Measurements from ENCODE around the gene TBC1D5. TPM values are rescaled to one million over a fixed set of nuclear protein-coding genes. Genes with fewer than 3 reads are reported as not detected.

Gene TBC1D5
- total and polyA plus RNA-seq, 4 donors = 34.6 to 135 (median 69.1) TPM

DNA sequence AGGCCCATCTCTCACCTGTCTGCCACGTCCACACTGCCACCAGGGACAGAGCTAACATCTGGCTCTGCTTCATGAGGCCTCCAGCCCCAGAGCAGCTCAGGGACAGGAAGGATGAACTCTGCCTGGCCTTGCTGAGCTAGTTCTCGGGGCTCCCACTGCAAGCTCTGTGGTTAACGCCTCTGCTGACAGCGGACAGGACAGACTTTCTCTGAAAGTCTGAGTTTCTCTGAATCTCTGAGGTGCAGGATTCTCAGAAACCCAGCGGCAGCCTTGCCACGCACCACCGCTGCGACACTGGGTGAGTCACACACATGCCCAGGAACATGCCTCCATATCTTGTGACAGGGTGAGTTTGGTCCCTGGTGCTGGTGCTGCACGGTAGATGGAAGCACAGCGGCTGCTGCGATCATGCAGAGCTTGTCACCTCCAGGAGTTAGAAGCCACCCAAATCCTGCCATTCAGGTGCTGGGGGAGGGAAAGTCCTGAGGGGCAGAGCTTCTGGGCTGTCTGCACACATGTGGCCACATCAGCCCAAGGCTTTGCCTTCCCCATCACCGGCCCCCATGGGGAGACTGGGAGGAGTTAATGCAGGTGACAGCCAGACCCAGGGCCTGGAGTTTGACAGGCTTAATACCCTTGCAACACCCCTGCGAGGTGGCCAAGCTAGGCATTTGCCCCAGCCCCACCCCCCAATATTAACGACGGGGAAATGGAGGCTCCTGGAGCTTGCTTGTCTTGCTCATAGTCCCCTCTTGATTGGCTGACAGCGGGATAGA lies 590.6 kb downstream of the TBC1D5 start:
- 90% methylated on average over 14 of the region's 16 CpGs for WGBS (ENCODE audit: insufficient coverage)
- H3K4me3 ChIP-seq (ENCODE audit: low read depth, low read length) = no peak overlapping the region

DNA sequence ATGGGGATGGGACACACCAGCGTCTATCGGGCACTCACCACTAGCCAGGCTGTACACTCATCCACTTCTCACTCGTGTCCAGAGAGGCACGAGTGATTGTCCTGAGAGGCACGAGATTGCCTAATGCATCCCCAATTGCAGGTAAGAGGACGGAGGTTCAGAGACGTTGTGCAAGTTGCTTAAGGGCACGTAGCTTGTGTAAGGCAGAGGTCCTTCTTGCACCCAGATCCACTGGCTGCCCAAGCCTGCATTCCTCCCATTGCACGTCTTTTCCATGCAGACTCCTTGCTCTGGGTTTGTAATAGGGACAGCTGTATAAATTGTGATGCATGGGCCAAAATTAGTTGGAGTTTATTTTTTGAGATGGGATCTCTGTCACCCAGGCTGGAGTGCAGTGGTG lies 593.4 kb downstream of the TBC1D5 start:
- Histone ChIP-seq H3K27ac (ENCODE audit: low read depth, low read length) (no peak overlapping the region), H3K27me3 (ENCODE audit: control insufficient read depth, insufficient read depth, low read length) (no peaks in the 10 kb centered on the region), H3K9me3 (ENCODE audit: control insufficient read depth, insufficient read depth, low read length) (no peaks in the 10 kb centered on the region), H3K36me3 (ENCODE audit: control insufficient read depth, insufficient read depth, low read length) (peaks cover 9% of the 10 kb centered on the region), H3K4me1 (ENCODE audit: control insufficient read depth, insufficient read depth, low read length) (no peaks in the 10 kb centered on the region), H3K4me3 (ENCODE audit: low read depth, low read length) (no peak overlapping the region)
- no peak for DNase-seq (ENCODE audit: low read depth in 4 of 6, low spot score in 6 of 6)
- 96% methylated on average over 7 of the region's 9 CpGs for WGBS (ENCODE audit: insufficient coverage)

More for the DNA sequence above, 590.6 kb downstream of the TBC1D5 start:
- Histone ChIP-seq H3K27me3 (ENCODE audit: control insufficient read depth, insufficient read depth, low read length) (no peaks in the 10 kb centered on the region), H3K27ac (ENCODE audit: low read depth, low read length) (no peak overlapping the region), H3K36me3 (ENCODE audit: control insufficient read depth, insufficient read depth, low read length) (peaks cover 35% of the 10 kb centered on the region), H3K4me1 (ENCODE audit: control insufficient read depth, insufficient read depth, low read length) (no peaks in the 10 kb centered on the region), H3K9me3 (ENCODE audit: control insufficient read depth, insufficient read depth, low read length) (no peaks in the 10 kb centered on the region)
- DNase-seq (ENCODE audit: low read depth in 4 of 6, low spot score in 6 of 6) = no peak

GRCh38 chr3:17144665-17144993 lies 597.8 kb downstream of the TBC1D5 start:
- 96% methylated on average over 6 of the region's 7 CpGs for WGBS (ENCODE audit: insufficient coverage)

DNA sequence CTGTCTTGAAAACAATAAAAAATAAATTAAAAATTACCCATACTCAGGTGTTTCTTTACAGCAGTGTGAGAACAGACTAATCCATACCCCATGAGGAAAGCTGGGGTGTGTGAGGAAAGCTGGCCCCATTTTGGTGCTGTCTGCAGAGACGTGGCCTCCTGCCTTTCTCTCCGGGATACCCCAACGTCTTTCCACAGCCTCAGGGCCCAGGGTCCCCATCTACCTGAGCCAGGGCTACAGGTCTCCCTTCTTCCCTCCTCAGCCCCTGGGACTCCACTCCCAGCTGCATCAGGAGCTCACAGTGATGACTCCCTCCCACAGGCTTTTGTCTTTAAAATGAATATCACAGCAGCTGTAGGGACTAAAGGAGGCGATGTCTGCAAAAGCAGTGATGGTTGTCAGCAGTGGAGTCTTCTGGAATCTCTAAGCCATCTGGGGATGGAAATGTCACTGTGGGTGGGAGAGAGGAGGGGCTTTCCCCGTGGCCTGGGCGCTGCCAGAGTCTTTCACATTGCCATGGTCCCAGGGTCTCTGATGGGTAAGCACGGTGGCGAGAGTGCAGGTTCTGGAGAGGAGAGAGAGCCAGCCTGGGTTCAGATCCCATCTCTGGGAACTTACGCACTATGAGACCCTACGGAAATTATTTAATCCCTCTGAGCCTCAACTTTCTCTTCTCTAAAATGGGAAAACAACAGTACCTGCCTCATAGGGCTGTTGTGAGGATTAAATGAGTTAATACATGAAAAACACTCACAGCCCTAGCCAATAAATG lies 598.4 kb downstream of the TBC1D5 start:
- no peaks in the 10 kb centered on the region for H3K27me3 ChIP-seq (ENCODE audit: control insufficient read depth, insufficient read depth, low read length)
- H3K27ac ChIP-seq (ENCODE audit: low read depth, low read length) = no peak overlapping the region
- H3K9me3 ChIP-seq (ENCODE audit: control insufficient read depth, insufficient read depth, low read length) = no peaks in the 10 kb centered on the region
- H3K4me1 ChIP-seq (ENCODE audit: control insufficient read depth, insufficient read depth, low read length) = no peaks in the 10 kb centered on the region
- no peak overlapping the region for H3K4me3 ChIP-seq (ENCODE audit: low read depth, low read length)
- DNase-seq (ENCODE audit: low read depth in 4 of 6, low spot score in 6 of 6) = no peak
- 79% methylated on average over 7 of the region's 10 CpGs for WGBS (ENCODE audit: insufficient coverage)
- no peaks in the 10 kb centered on the region for H3K36me3 ChIP-seq (ENCODE audit: control insufficient read depth, insufficient read depth, low read length)

More at GRCh38 chr3:17144665-17144993, 597.8 kb downstream of the TBC1D5 start:
- Histone ChIP-seq H3K27ac (ENCODE audit: low read depth, low read length) (no peak overlapping the region), H3K4me1 (ENCODE audit: control insufficient read depth, insufficient read depth, low read length) (no peaks in the 10 kb centered on the region), H3K4me3 (ENCODE audit: low read depth, low read length) (no peak overlapping the region), H3K9me3 (ENCODE audit: control insufficient read depth, insufficient read depth, low read length) (no peaks in the 10 kb centered on the region), H3K36me3 (ENCODE audit: control insufficient read depth, insufficient read depth, low read length) (no peaks in the 10 kb centered on the region), H3K27me3 (ENCODE audit: control insufficient read depth, insufficient read depth, low read length) (no peaks in the 10 kb centered on the region)
- no peak for DNase-seq (ENCODE audit: low read depth in 4 of 6, low spot score in 6 of 6)

DNA sequence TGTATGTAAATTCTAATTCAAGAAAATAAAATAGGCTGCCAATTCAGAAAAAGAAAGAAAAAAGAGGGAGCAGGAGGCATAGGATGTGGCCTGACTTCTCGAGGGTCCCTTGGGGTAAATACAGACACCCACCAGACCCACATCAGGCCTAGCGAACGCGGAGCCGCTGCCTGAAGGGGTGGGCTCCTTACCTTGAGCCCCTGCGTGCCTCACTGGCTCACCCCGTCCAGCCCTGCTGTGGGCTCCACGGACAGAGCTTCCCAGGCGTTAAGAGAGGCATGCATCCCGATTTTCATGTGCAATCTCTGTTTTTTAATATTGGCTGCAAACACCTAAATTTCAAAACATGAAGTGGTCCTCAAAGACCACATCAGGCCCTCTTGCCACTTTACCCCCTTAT lies 599.9 kb downstream of the TBC1D5 start:
- H3K27ac ChIP-seq (ENCODE audit: low read depth, low read length) = no peak overlapping the region
- no peaks in the 10 kb centered on the region for H3K4me1 ChIP-seq (ENCODE audit: control insufficient read depth, insufficient read depth, low read length)
- H3K9me3 ChIP-seq (ENCODE audit: control insufficient read depth, insufficient read depth, low read length) = no peaks in the 10 kb centered on the region
- DNase-seq (ENCODE audit: low read depth in 4 of 6, low spot score in 6 of 6) = no peak
- no peak overlapping the region for H3K4me3 ChIP-seq (ENCODE audit: low read depth, low read length)
- H3K36me3 ChIP-seq (ENCODE audit: control insufficient read depth, insufficient read depth, low read length) = no peaks in the 10 kb centered on the region
- no peaks in the 10 kb centered on the region for H3K27me3 ChIP-seq (ENCODE audit: control insufficient read depth, insufficient read depth, low read length)
- 91% methylated on average over 10 of the region's 10 CpGs for WGBS (ENCODE audit: insufficient coverage)

DNA sequence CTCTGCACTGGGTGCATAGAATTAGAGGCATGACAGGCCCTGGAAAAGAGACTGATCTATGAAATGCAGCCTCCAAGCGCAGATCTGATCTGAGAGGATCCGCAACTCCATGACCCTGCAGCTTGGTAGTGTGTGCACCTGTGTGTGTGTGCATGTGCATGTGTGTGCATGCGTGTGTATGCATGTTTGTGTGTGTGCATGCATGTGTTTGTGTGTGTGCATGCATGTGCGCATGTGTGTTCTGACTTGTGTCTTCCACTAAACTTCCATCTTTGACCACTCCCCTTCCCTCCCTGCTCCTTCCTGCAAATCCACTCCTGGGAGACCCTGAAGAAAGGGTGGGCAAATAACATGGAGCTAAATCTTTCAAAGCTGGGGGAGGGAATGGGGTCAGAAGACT lies 600.7 kb downstream of the TBC1D5 start:
- no peak overlapping the region for H3K4me3 ChIP-seq (ENCODE audit: low read depth, low read length)
- no peak for DNase-seq (ENCODE audit: low read depth in 4 of 6, low spot score in 6 of 6)
- no peaks in the 10 kb centered on the region for H3K9me3 ChIP-seq (ENCODE audit: control insufficient read depth, insufficient read depth, low read length)
- H3K4me1 ChIP-seq (ENCODE audit: control insufficient read depth, insufficient read depth, low read length) = no peaks in the 10 kb centered on the region
- H3K27me3 ChIP-seq (ENCODE audit: control insufficient read depth, insufficient read depth, low read length) = no peaks in the 10 kb centered on the region
- WGBS (ENCODE audit: insufficient coverage) = 100% methylated on average over 2 of the region's 4 CpGs
- H3K36me3 ChIP-seq (ENCODE audit: control insufficient read depth, insufficient read depth, low read length) = no peaks in the 10 kb centered on the region
- no peak overlapping the region for H3K27ac ChIP-seq (ENCODE audit: low read depth, low read length)

GRCh38 chr3:17140670-17141505 lies 601.5 kb downstream of the TBC1D5 start:
- no peak for DNase-seq (ENCODE audit: low read depth in 4 of 6, low spot score in 6 of 6)
- no peak overlapping the region for H3K27ac ChIP-seq (ENCODE audit: low read depth, low read length)
- no peaks in the 10 kb centered on the region for H3K36me3 ChIP-seq (ENCODE audit: control insufficient read depth, insufficient read depth, low read length)
- peaks cover 5% of the 10 kb centered on the region for H3K4me1 ChIP-seq (ENCODE audit: control insufficient read depth, insufficient read depth, low read length)
- no peaks in the 10 kb centered on the region for H3K9me3 ChIP-seq (ENCODE audit: control insufficient read depth, insufficient read depth, low read length)
- H3K4me3 ChIP-seq (ENCODE audit: low read depth, low read length) = no peak overlapping the region
- WGBS (ENCODE audit: insufficient coverage) = 78% methylated on average over 7 of the region's 13 CpGs
- H3K27me3 ChIP-seq (ENCODE audit: control insufficient read depth, insufficient read depth, low read length) = no peaks in the 10 kb centered on the region

DNA sequence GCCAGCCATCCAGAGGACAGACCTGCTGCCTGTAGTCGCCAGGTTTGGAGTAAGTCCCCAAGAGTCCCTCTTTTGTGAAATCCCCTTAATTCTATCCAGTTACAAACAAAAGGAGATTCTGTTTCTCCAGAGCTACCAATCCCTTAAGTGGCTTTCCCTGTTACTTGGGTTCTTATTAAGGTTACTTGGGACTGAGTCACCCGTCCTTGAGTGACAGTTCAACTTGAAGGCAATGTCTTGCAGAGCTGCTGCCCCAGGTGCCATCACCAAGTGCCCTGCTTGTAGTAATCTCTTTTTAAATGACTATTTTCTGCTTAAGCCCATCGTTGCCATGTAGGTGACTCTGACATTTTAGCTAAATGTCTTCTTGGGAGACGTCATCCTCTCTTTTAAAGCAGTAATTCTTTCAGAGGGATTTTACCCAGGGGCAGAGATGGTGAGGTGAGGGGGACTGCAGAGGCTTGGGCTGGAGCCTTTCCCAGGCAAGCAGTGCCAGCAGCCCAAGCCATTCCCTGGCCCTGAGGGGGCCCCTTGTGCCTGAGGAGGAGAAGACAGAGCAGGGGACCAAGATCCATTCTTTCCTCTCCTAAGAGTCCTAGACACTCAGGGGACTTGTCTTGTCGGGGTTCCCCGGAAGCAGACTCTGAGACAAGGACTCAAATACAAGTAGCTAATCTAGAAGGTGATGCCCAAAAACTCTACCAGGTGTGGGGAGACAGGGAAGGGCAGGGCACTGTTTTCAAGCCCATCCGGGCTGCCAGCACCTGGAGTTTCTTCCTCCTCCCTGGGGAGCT lies 604.0 kb downstream of the TBC1D5 start:
- no peaks in the 10 kb centered on the region for H3K36me3 ChIP-seq (ENCODE audit: control insufficient read depth, insufficient read depth, low read length)

GRCh38 chr3:17137321-17137826 lies 605.1 kb downstream of the TBC1D5 start:
- WGBS (ENCODE audit: insufficient coverage) = 98% methylated on average over 5 of the region's 5 CpGs
- Histone ChIP-seq H3K9me3 (ENCODE audit: control insufficient read depth, insufficient read depth, low read length) (no peaks in the 10 kb centered on the region), H3K27me3 (ENCODE audit: control insufficient read depth, insufficient read depth, low read length) (no peaks in the 10 kb centered on the region), H3K36me3 (ENCODE audit: control insufficient read depth, insufficient read depth, low read length) (no peaks in the 10 kb centered on the region), H3K4me1 (ENCODE audit: control insufficient read depth, insufficient read depth, low read length) (peaks cover 8% of the 10 kb centered on the region), H3K27ac (ENCODE audit: low read depth, low read length) (no peak overlapping the region), H3K4me3 (ENCODE audit: low read depth, low read length) (no peak overlapping the region)
- no peak for DNase-seq (ENCODE audit: low read depth in 4 of 6, low spot score in 6 of 6)

More for the DNA sequence above, 604.0 kb downstream of the TBC1D5 start:
- Histone ChIP-seq H3K4me3 (ENCODE audit: low read depth, low read length) (no peak overlapping the region), H3K4me1 (ENCODE audit: control insufficient read depth, insufficient read depth, low read length) (peaks cover 8% of the 10 kb centered on the region), H3K27ac (ENCODE audit: low read depth, low read length) (no peak overlapping the region), H3K27me3 (ENCODE audit: control insufficient read depth, insufficient read depth, low read length) (no peaks in the 10 kb centered on the region), H3K9me3 (ENCODE audit: control insufficient read depth, insufficient read depth, low read length) (no peaks in the 10 kb centered on the region)
- WGBS (ENCODE audit: insufficient coverage) = 67% methylated on average over 1 of the region's 7 CpGs
- no peak for DNase-seq (ENCODE audit: low read depth in 4 of 6, low spot score in 6 of 6)

Measured in spinal cord (tissue), 10 donors.